ENCODE data around the gene ZNF500.

ZNF500 gene

DNA sequence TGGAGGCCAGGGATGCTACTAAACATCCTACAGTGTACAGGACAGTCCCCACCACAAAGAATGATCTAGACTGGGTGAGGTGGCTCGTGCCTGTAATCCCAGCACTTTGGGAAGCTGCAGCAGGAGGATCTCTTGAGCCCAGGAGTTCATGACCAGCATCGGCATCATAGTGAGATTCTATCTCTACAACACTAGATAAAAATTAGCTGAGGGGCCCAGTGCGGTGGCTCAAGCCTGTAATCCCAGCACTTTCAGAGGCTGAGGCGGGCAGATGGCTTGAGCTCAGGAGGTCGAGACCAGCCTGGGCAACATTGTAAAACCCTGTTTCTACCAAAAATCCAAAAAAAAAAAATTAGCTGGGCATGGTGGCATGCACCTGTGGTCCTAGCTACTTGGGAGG is 5.4 kb upstream of the ZNF500 start:
- no peak for DNase-seq (ENCODE audit: low read depth in 3 of 3)

DNA sequence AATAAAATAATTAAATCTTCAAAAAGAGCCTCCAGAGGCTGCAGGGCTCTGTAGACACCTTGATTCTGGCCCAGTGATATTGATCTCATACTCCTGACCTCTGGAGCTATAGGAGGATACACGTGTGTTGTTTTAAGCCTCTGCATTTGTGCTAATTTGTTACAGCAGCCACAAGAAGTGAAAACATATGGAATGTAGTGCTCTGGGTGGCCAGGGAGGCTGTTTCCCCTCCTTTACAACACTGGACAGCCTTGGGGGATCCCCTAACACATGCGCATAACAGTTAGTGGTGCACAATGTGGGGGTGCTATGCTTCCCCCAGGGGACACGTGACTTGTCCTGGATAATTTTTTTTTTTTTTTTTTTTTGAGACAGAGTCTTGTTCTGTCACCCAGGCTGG is 4.7 kb upstream of the ZNF500 start:
- DNase-seq (ENCODE audit: low read depth in 3 of 3), result no peak

DNA sequence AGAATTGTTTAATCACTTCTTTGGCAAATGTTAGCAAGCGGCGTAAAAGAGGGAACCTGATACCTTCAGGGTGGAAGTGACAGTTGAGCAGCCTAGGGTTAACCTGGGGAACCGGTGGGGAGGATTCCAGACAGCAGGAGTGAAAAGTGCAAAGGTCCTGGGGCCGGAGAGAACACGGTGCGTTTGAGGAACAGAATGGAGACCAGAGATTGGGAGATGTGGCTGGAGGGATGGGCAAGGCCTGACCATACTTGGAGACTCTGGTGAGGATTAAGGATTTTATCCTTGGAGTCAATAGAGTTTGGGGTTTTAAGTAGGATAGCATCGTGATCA is 2.3 kb upstream of the ZNF500 start:
- DNase-seq (ENCODE audit: low read depth in 3 of 3), result no peak

DNA sequence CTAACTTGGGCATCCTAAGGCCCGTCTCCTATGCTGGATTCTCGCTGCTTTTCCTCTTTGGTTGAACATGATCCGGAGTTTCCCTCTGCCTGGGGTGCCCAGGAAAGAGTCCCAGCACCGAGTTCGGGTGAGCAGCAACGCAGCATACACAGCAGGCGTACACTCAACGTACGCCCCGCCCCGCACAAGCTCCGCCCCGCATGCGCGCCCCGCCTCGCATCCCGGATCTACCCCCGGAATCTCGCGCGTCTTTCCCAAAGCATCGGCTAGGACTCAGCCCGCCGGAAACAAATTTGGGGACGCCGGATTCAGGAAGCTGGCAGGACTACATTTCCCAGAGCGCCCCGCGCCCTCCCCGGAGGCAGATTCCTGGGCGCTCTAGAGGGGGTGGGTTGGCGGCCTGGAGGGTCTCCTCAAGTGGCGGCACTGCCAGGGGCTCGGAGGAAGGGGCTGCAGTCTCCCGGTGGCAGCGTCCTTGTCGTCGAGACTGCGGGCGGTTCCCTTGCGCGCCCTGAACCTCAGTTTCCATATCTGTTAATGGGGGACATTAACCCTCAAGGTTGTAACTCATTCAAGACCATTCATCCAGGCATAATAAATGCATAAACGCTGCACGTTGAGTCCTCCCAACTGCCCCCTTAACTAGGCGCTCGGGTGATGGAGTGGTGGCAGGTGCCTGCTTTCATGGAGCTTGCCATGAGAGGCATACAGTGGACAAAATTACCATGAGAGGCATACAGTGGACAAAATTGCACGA is 1.8 kb upstream of the ZNF500 start:
- peak; percentile 88 to 92 (median 89) for DNase-seq (ENCODE audit: low read depth in 3 of 3)

DNA sequence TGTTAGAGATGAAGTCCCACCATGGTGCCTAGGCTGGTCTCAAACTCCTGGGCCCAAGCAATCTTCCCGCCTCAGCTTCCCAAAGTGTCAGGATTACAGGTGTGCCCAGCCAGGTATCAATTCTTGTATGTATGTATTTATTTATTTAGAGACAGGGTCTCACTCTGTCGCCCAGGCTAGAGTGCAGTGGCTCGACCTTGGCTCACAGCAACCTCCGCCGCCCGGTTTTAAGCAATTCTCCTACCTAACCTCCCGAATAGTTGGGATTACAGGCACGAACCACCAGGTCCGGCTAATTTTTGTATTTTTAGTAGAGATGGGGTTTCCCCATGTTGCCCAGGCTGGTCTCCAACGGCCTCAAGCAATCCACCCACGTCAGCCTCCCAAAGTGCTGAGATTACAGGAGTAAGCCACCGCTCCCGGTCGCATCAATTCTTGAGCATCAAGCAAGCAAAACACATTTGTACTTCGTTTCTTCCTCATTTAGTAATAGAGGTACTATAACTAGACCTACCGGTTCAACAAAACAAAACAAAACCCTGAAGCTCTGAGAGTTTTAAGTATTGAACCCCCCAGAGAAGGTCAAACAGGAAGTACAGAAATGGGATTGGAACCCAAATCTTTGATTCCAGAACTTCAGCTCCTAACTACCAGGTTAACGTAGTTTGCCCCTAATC is 1.0 kb upstream of the ZNF500 start:
- DNase-seq (ENCODE audit: low read depth in 3 of 3), result no peak

DNA sequence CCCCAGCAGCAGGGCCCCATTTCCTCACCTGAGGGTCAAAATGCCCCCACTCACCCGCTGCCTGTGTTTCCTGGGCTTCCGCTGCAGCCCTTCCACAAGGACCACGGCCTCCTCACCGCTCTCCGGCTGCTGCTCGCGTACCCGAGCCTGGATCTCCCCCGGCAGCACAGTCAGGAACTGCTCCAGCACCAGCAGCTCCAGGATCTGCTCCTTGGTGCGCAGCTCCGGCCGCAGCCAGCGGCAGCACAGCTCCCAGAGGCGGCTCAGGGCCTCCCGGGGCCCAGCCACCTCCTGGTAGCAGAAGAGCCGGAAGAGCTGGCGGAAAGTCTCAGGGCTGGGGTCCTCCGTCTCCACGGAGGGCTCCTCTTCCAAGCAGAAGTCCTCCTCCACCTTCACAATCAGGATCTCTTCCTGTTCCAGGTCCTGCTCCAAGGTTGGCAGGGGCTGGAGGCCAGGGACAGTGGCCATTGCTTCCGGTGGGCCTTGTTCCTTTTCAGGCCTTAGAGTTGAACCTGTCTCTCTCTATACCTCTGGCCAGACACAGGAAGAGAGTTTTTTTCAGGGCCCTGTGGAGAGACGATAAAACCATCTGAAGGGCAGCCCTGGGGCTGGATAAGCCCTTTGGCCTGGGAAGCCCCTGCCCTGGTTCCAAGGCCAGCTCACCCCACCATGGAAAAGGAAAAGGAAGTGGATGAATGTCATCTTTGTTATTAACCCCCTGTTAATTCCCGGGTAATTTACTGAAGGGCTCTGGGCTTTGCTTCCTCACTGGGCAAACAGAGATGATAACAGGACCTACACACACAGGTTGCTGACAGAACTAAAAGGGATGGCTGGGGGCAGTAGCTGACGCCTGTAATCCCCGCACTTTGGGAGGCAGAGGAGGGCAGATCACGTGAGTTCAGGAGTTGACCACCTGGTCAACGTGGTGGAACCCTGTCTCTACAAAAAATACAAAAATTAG is 1.2 kb downstream of the ZNF500 start:
- DNase-seq (ENCODE audit: low read depth in 3 of 3), result no peak

DNA sequence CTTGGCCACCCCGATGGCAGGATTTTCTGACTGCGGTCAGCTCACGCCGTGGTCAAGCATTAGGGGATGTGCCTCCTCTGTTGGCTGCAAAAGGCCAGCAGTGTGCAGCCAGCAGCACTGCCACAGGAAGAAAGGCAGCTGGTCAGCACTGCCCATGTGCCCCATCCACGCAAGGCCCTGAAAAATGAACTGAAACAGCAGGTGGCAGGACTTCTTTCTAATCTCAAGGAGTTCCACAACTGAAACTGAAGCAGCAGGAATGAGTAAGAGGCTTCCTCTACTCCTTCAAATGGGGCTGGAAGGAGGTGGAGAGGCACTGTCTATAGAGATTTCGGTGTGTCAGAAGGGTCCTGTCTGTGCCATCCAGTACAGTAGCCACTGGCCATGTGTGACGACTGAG is 3.2 kb downstream of the ZNF500 start:
- no peak for DNase-seq (ENCODE audit: low read depth in 3 of 3)

DNA sequence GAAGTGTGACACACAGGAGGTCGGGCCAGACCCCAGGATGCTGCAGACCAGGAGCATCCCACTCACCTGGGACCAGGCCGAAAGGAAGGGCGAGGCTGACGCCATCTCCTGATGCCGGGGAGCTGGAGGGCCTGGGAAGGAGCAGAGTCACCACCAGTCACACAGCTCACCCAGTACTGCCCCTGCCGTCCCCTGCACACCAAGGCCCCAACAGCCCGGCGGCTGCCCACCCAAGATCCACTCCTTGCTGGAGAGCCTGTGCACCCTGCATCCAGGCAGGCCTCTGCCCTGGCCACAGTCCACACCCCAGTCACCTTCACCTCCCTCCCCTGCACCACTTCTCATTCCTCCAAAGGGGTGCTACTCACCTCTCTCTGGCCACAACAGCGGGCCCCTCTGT is 4.8 kb downstream of the ZNF500 start:
- DNase-seq (ENCODE audit: low read depth in 3 of 3), result no peak

DNA sequence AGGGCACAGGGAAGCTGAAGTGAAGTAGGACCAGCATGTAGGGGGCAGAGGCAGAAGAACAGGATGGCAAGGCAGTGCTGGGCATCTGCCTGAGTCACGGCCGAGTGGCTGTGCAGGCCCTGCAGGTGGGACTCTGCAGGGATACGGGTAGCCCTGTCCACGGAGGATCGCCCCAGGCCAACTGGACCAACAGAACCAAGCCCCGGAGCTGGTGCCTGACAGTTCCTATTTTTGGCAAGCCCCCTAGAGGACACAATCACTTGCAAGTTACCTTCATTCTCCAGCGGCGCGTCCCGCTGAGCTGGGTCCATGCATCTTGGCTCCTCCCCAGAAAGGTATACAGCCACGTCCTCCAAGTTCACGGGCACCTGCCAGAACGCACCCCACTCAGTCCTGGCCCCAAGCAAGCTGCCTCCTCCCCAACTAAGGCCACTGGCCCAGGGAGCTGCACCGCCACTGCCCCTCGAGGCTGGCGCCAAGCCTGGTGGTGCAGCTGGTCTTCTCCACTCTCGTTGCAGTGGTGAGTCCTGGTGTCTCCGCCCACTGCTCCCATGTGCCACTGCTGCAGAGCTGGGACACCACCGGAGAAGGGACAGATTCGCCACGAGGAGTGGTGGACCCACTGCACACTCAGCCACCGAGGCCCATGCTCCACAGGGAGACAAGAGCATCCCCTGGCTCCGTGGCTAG is 6.6 kb downstream of the ZNF500 start:
- DNase-seq (ENCODE audit: low read depth in 3 of 3), result no peak

DNA sequence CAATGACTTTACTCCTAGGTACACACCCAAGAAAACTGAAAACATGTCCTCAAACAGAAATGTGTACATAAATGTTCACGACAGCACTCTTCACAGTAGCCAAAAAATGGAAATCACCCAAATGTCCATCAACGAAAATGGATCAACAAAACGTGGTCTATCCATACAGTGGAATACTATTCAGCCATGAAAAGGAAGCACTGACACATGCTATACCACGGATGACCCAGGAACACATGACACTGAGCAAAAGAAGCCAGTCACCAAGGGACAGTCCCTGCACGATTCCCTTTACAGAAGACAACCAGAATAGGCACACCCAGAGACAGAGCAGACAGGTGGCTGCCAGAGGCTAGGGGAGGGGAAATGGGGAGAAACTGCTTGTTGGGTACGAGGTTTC is 11.3 kb downstream of the ZNF500 start:
- DNase-seq (ENCODE audit: low read depth in 3 of 3), result no peak

DNA sequence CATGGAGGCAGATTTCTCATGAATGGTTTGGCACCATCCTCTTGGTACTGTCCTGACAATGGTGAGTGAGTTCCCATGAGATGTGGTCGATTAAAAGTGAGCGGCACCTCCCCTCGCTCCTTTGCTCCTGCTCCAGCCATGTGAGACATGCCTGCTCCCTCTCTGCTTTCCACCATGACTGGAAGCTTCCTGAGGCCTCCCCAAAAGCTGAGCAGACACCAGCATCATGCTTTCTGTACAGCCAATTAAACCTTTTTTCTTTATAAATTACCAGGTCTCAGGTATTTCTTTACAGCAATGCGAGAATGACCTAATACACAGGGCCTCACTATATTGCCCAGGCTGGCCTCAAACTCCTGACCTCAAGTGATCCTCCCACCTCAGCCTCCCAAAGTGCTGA is 12.1 kb downstream of the ZNF500 start:
- no peak for DNase-seq (ENCODE audit: low read depth in 3 of 3)

DNA sequence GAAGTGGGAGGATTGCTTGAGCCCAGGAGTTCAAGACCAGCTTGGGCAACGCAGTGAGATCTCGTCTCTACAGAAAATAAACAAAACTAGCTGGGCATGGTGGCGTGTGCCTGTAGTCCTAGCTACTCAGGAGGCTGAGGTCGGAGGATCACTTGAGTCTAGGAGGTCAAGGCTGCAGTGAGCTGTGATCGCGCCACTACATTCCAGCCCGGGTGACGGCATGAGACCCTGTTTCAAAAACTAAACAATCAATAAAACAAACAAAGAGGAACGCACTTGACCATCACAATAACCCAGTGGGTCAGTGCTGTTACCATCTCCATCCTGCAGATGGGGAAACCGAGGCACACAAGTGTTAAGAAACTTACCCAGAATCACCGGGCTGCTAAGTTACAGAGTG is 13.7 kb downstream of the ZNF500 start:
- no peak for DNase-seq (ENCODE audit: low read depth in 3 of 3)

DNA sequence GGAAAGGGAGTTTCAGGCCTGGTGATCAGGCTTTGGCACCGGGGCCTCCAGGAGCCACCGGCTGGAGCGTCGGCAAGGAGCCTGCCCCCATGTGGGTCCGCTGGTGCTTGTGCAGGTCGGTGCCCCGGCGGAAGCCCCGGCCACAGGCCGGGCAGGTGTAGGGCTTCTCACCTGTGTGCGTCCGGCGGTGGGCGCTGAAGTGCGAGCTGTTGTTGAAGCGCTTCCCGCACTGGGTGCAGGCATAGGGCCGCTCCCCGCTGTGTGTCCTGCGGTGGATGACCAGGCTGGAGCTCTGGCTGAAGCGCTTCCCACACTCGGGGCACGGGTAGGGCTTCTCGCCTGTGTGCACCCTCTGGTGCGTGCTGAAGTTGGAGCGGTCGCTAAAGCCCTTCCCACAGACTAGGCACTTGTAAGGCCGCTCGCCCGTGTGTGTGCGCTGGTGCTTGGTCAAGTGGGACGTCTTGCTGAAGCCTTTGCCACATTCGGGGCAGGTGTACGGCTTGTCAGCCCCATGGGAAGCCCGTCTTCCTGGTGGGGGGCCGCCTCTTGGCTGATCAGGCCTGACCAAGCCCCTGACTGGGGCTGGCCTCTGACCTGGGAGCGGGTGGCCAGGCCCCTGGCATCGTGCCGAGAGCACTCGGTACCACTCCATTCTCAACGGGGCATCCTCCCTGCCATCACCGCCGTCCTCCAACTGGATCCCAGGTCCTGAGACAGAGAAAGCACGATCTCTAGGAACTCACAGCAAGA is 14.4 kb downstream of the ZNF500 start:
- no peak for DNase-seq (ENCODE audit: low read depth in 3 of 3)

DNA sequence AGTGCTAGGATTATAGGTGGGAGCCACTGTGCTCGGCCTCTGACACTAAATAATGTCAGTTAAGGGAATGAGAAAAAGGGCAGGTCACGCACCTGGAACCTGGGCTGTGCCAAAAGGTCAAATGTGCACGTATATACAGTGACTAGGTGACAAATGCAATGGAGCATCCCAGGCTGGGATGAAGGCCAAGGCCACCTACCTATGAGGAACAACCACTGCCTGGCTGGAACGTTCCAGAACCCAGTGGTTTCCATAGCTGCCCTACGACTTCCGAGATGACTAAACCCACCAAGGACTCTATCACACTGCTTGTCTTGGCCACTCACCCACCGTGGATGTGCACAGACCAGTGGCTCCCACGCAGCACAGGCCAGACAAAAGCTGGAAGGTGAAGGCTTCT is 16.1 kb downstream of the ZNF500 start:
- no peak for DNase-seq (ENCODE audit: low read depth in 3 of 3)

DNA sequence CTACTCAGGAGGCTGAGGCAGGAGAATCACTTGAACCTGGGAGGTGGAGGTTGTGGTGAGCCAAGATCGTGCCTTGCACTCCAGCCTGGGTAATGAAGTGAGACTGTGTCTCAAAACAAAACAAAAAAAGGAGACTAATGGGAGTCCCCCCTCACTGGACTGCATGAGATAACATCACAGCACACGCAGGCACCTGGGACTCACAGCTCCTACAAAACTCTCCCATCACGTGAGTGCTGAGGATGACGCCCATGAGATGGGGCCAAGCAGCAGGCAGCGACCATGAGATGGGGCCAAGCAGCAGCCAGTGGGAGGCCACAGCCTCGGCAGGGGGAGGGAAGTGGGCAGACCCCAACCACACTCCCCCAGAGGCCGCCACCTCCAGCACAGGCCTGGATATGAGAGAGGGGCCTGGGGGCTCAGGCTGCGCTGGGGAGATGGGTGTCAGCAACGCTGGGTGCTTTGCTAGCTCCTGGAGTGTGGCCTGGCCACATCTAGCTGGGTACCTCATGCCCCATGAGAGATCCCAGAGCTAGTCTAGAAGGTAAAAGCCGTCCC is 17.2 kb downstream of the ZNF500 start:
- DNase-seq (ENCODE audit: low read depth in 3 of 3), result no peak

DNA sequence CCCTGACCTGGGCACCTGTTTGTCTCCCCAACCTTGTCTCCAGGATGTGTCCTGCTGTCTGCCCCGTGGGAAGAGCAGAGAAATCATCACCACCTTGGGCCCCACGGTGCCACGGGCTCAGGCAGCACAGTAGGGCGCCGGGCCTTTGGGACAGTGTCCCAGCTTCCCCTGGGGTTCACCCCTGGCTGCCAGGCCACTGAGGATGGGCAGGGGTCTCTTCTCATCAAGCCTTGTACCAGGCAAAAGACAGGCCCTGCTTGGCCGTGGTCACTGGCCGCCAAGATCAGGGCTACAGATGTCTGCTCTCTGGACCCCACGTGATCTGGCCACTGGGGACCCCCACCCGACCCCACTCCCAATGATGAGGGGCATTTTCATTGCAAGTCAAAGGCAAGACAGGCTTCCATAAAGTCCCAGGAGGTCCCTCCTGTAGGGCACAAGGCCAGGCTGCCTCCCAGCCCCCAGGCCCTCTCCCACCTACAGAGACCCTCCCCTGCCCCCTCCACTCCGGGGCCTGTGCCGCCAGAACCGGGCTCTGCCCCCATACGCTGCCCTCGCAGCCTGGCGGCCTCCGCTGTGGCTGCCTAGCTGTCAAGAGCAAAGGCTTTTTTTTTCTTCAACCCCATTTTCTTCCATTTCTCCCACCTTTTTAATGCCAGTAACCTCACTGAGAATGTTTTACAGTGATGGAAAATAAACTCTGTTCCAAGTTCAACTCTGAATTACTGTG is 18.1 kb downstream of the ZNF500 start:
- DNase-seq (ENCODE audit: low read depth in 3 of 3), result no peak

DNA sequence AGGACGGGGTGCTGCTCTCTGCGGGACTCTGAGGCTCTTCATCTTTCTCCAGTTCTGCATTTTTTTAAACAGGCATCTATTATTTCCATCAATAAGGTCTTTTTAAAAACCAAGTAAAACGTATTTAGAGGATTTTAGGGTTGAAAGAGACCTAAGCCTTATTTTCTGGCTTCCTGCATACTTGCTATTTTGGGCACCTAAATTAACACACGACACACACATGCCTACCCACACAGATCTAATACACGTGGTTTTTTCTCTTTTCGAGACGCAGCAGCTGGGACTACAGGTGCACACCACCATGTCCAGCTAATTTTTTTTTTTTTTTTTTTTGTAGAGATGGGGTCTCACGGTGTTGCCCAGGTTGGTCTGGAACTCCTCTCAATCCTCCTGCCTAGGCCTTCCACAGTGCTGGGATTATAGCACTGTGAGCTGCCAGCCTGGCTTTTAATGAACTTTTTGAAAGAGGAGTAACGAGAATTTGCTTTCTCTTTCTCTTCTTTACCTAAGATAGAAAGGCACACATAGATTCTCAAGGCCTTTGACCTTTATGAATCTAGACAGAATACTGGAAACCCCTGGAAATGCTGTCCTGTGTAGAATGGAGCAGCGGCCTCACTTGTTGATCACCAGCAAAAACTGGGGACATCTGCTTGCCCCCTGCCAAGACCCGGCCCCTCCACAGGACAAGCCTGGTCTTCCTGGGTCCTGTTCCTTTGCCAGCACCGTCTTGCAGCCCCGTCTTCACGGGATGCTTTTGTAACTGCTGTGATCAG is 18.9 kb downstream of the ZNF500 start:
- no peak for DNase-seq (ENCODE audit: low read depth in 3 of 3)

DNA sequence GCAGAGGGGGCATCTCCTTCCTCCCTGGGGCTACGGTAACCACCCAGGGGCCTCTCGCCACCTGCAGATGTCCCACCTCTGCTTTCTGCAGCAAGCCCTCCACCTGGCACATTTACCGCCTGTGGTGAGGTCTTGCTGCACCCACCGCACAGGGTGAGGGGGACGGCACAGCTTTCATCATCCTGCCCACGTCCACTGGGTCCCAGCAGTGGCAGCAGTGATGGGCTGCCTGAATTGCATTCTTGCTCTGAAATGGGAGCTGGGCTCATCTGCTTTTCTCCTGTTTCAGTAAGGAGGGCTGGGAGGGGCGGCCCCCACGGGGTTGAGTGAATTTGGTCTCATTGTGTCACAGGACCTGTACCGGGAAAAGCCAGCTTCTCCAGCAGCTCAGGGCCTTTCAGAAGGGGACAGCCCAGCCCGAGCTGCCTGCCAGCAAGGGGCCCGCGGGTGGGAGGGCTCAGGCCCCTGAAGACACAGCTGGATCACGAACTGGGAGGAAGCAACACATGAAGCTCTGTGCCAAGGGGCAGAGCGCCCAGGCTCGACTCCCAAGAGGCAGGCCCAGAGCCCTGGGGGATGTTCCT is 19.9 kb downstream of the ZNF500 start:
- DNase-seq (ENCODE audit: low read depth in 3 of 3), result no peak

DNA sequence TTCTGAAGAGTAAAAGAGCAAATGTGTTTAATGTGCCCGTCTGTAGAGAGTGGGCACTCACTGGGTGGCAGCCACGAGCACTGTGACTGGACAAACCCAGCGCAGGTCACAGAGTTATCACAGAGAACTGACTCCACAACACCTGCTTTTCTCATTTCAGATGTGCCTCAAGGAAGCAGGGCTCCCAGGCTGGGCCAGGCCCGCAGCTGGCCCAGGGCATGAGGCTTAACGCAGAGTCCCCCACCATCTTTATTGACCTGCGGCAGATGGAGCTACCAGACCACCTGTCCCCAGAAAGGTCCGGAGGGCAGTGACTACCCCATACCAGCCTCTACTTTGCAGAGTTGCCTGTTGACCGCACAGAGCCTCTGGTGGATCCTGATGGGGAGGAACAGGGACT is 20.7 kb downstream of the ZNF500 start:
- DNase-seq (ENCODE audit: low read depth in 3 of 3), result no peak

Data from stimulated activated CD4-positive, alpha-beta T cell treated with anti-CD3 and anti-CD28 coated beads, TNF-alpha, amount 100 ng/mL, for 48 hours (primary cell).